SU-DHL-6 (cell line): ENCODE results near the gene THOC2.
"Not testable (repeated sequence)": the region's sequence is repeated elsewhere in the genome, so short reads cannot be mapped to it uniquely, and the experiment has no call there.

Experiments
- H2AFZ ChIP-seq: fragments of 200-600 bp; sonication (generic); 2 replicates; pipeline ENCODE4 v1.6.1; 2014; ENCODE audit warnings: low read depth, mild to moderate bottlenecking, moderate library complexity, mixed read lengths, antibody characterized with exemption, low read length; ENCODE audit not compliant: severe bottlenecking
- H3F3A ChIP-seq: fragments of 200-600 bp; shearing (Covaris generic); 2 replicates; pipeline ENCODE4 v1.6.0; 2016; ENCODE audit warnings: antibody characterized with exemption, mild to moderate bottlenecking; ENCODE audit not compliant: insufficient read depth
- H3K27ac ChIP-seq: fragments of 200-600 bp; sonication (generic); 2 replicates; pipeline ENCODE4 v1.5.1; 2016; ENCODE audit warnings: low read depth, mild to moderate bottlenecking, low read length, moderate library complexity, mixed read lengths
- H3K27me3 ChIP-seq: fragments of 200-600 bp; sonication (generic), shearing (Covaris generic); 2 replicates; pipeline ENCODE4 v1.6.0; 2014; ENCODE audit warnings: mild to moderate bottlenecking, low read length
- H3K36me3 ChIP-seq: fragments of 200-600 bp; sonication (generic); 2 replicates; pipeline ENCODE4 v1.6.1; 2014; ENCODE audit warnings: mild to moderate bottlenecking, low read length, mixed read lengths
- H3K4me2 ChIP-seq: fragments of 300-600, 200-600 bp; shearing (Covaris generic), sonication (generic); 2 replicates; pipeline ENCODE4 v1.6.0; 2014; ENCODE audit warnings: low read length, low read depth, mild to moderate bottlenecking; ENCODE audit not compliant: poor library complexity, severe bottlenecking
- H3K4me3 ChIP-seq: fragments of 200-600 bp; sonication (generic); 2 replicates; pipeline ENCODE4 v1.5.1; 2014; ENCODE audit warnings: antibody characterized with exemption, low read length, mild to moderate bottlenecking, mixed read lengths; ENCODE audit not compliant: insufficient read depth, poor library complexity, severe bottlenecking
- H3K79me2 ChIP-seq: fragments of 200-600 bp; sonication (generic); 2 replicates; pipeline ENCODE4 v1.6.1; 2014; ENCODE audit warnings: mild to moderate bottlenecking, low read length, moderate library complexity; ENCODE audit not compliant: insufficient read depth
- H3K9ac ChIP-seq: fragments of 200-600 bp; sonication (generic); 2 replicates; pipeline ENCODE4 v1.7.0; 2014; ENCODE audit warnings: mild to moderate bottlenecking, low read length
- H3K9me2 ChIP-seq: fragments of 200-600 bp; sonication (generic); replicated peaks from 2 replicates; pipeline ENCODE4 v1.6.1; 2014; ENCODE audit warnings: low read length; ENCODE audit not compliant: insufficient read depth
- H3K9me3 ChIP-seq: fragments of 200-600 bp; sonication (generic); 2 replicates; pipeline ENCODE4 v1.6.1; 2014; ENCODE audit warnings: low read length, mixed read lengths; ENCODE audit not compliant: insufficient read depth
- H4K20me1 ChIP-seq: fragments of 200-600 bp; sonication (generic); 2 replicates; pipeline ENCODE4 v1.6.1; 2014; ENCODE audit warnings: low read depth, mild to moderate bottlenecking, antibody characterized with exemption, low read length, moderate library complexity, mixed read lengths
- CTCF ChIP-seq: fragments of 200-600 bp; sonication (generic); IDR thresholded peaks from one replicate; pipeline ENCODE4 v1.5.1; 2017; ENCODE audit warnings: antibody characterized with exemption, mild to moderate bottlenecking, low read length, moderate library complexity; ENCODE audit not compliant: insufficient read depth, poor library complexity, severe bottlenecking
- EZH2phosphoT487 ChIP-seq: fragments of 200-600 bp; sonication (generic), shearing (Covaris generic); conservative IDR thresholded peaks from 2 replicates; pipeline ENCODE4 v1.6.1; 2018; ENCODE audit warnings: mild to moderate bottlenecking, antibody characterized with exemption, low read length, moderate library complexity, mixed read lengths

Gene THOC2

GRCh38 chrX:123675154-123675553 lies 57.7 kb downstream of the THOC2 start:
- no peaks in the 10 kb centered on the region for H3K27me3 ChIP-seq
- no peak overlapping the region for H2AFZ ChIP-seq
- H3K79me2 ChIP-seq: no peaks in the 10 kb centered on the region
- H3K36me3 ChIP-seq: 0 out of 2 replicates have a peak, but pooled peaks cover 5% of the 10 kb centered on the region
- H4K20me1 ChIP-seq: no peaks in the 10 kb centered on the region
- no peak overlapping the region for H3K27ac ChIP-seq
- no peak overlapping the region for H3K4me3 ChIP-seq
- H3K9me2 ChIP-seq: no peaks in the 10 kb centered on the region
- TF ChIP-seq CTCF: no peak
- no peak for TF ChIP-seq EZH2phosphoT487
- no peaks in the 10 kb centered on the region for H3K9me3 ChIP-seq
- H3F3A ChIP-seq: no peaks in the 10 kb centered on the region
- no peak overlapping the region for H3K4me2 ChIP-seq
- no peak overlapping the region for H3K9ac ChIP-seq

- TF ChIP-seq CTCF (no peak), EZH2phosphoT487 (no peak)
- Histone ChIP-seq H3K27ac (no peak overlapping the region), H3K9me2 (no peaks in the 10 kb centered on the region), H2AFZ (no peak overlapping the region), H3K36me3 (0 out of 2 replicates have a peak, but pooled peaks cover 5% of the 10 kb centered on the region), H3K9ac (no peak overlapping the region), H3K79me2 (no peaks in the 10 kb centered on the region), H3F3A (no peaks in the 10 kb centered on the region), H3K4me2 (no peak overlapping the region), H3K27me3 (no peaks in the 10 kb centered on the region), H4K20me1 (no peaks in the 10 kb centered on the region), H3K4me3 (no peak overlapping the region), H3K9me3 (no peaks in the 10 kb centered on the region)
These were observed 59.0 kb downstream of the THOC2 start for GRCh38 chrX:123673813-123674212.

GRCh38 chrX:123665197-123665596 lies 67.7 kb downstream of the THOC2 start:
- H3K36me3 ChIP-seq: peaks cover 15% of the 10 kb centered on the region; the same call in 1 of the 2 replicates
- H3K4me2 ChIP-seq: no peak overlapping the region
- TF ChIP-seq EZH2phosphoT487 (no peak), CTCF (no peak)
- H3K27me3 ChIP-seq: no peaks in the 10 kb centered on the region
- H3K9ac ChIP-seq: no peak overlapping the region
- H3K27ac ChIP-seq: no peak overlapping the region
- no peaks in the 10 kb centered on the region; the same call in 1 of the 2 replicates for H3F3A ChIP-seq
- H4K20me1 ChIP-seq: no peaks in the 10 kb centered on the region
- H2AFZ ChIP-seq: no peak overlapping the region
- peaks cover 6% of the 10 kb centered on the region; the same call in 1 of the 2 replicates for H3K79me2 ChIP-seq
- no peaks in the 10 kb centered on the region for H3K9me3 ChIP-seq
- H3K4me3 ChIP-seq: no peak overlapping the region
- no peaks in the 10 kb centered on the region for H3K9me2 ChIP-seq

- H3K4me3 ChIP-seq: not testable (repeated sequence)
These were observed 68.2 kb downstream of the THOC2 start for GRCh38 chrX:123664467-123665167.

GRCh38 chrX:123663720-123664119 lies 69.1 kb downstream of the THOC2 start:
- H3K79me2 ChIP-seq, H3K9me2 ChIP-seq, H3K9ac ChIP-seq, H3K27ac ChIP-seq, H3K9me3 ChIP-seq, H3K4me3 ChIP-seq, H3K27me3 ChIP-seq, H4K20me1 ChIP-seq, H3K4me2 ChIP-seq, H2AFZ ChIP-seq, H3F3A ChIP-seq: not testable (repeated sequence)
- H3K36me3 ChIP-seq: peaks cover 15% of the 10 kb centered on the region; the same call in 1 of the 2 replicates

More at GRCh38 chrX:123664467-123665167, 68.2 kb downstream of the THOC2 start:
- H3K36me3 ChIP-seq: peaks cover 15% of the 10 kb centered on the region; the same call in 1 of the 2 replicates
- not testable (repeated sequence) for H3K27me3 ChIP-seq, H3K4me2 ChIP-seq, H3K9me3 ChIP-seq, H3K79me2 ChIP-seq, H3K27ac ChIP-seq, H3F3A ChIP-seq, H2AFZ ChIP-seq, H3K9ac ChIP-seq, H3K9me2 ChIP-seq, H4K20me1 ChIP-seq

- not testable (repeated sequence) for H3K4me2 ChIP-seq, H3K79me2 ChIP-seq, H2AFZ ChIP-seq, H3K36me3 ChIP-seq, H3K9me2 ChIP-seq, H4K20me1 ChIP-seq, H3F3A ChIP-seq, H3K27ac ChIP-seq, H3K27me3 ChIP-seq, H3K4me3 ChIP-seq, H3K9me3 ChIP-seq, H3K9ac ChIP-seq
These were observed 76.3 kb downstream of the THOC2 start for GRCh38 chrX:123656507-123656906.
